ENCODE measurements around the gene PSTPIP2.
"Not testable (repeated sequence)": the region's sequence is repeated elsewhere in the genome, so short reads cannot be mapped to it uniquely, and the experiment has no call there.

The PSTPIP2 gene, protein sequence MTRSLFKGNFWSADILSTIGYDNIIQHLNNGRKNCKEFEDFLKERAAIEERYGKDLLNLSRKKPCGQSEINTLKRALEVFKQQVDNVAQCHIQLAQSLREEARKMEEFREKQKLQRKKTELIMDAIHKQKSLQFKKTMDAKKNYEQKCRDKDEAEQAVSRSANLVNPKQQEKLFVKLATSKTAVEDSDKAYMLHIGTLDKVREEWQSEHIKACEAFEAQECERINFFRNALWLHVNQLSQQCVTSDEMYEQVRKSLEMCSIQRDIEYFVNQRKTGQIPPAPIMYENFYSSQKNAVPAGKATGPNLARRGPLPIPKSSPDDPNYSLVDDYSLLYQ

GRCh38 chr18:46071653-46072375 lies at the start of gene PSTPIP2:
Gene PSTPIP2 (minus strand): TSS chr18:46072260. CDS start chr18:46072188, 72 bp downstream.
- DNase-seq, result peak; percentile 16 to 67 (median 65)

- no peak for DNase-seq
Observed at GRCh38 chr18:46113751-46114150, 41.7 kb upstream of the PSTPIP2 start.

GRCh38 chr18:46110406-46110805 lies 38.3 kb upstream of the PSTPIP2 start:
- DNase-seq, result no peak

DNA sequence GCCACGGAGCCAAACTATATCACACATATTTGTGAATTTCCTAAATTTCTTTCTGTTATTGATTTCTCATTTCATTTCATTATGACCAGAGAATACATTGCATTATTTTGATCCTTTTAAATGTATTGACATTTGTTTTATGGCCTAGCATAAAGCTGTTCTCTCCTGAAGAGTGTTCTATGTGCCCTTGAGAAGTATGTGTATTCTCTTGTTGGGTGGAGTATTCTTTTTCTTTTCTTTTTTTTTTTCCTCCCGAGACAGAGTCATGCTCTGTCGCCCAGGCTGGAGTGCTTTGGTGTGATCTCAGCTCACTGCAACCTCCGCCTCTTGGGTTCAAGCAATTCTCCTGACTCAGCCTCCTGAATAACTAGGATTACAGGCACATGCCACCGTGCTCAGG lies 37.3 kb upstream of the PSTPIP2 start:
- DNase-seq, result no peak

DNA sequence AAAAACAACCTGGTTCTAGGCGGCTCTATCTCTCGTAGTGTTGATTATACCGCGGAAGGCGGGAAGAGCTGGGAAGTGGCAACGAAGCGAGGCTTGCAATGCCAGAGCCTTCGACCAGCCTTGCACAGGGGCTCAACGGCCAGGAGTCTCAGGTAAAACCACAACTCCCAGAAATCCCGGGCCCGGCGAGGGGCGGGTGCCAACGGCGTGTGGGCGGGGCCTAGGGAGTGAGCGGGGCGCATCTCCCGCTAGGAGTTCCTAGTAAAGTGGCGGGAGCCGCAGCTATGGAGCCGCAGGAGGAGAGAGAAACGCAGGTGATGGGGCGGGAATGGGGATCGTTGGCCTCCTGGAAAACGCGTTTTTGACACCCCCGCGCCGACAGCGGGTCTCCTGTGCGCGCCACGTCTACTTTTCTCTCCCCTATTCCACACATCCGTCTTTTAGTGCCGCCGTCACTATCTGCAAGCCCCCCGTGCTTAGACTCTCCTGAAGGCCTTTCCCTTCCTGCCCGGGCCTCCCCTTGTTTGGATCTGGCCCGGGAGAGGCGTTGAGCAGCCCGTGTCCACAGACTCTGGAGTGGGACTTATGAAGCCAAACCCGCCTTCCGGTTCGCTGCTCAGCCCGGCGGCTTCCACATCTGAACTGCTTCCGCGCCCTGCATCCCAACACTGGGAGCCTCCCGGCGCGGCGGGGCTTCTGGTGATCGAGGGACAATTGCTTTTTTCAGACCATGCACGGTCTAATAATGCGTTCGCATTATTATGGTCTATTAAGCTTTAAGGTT lies 32.3 kb upstream of the PSTPIP2 start, which contains the start of gene HAUS1:
HAUS1 (plus strand) TSS at position 258 of the 784 bp plus-strand sequence; CDS start at position 285, 27 bp downstream.
- DNase-seq, result peak; percentile 93 to 98 (median 96)

GRCh38 chr18:46099463-46099862 lies 27.4 kb upstream of the PSTPIP2 start:
- DNase-seq, result no peak

DNA sequence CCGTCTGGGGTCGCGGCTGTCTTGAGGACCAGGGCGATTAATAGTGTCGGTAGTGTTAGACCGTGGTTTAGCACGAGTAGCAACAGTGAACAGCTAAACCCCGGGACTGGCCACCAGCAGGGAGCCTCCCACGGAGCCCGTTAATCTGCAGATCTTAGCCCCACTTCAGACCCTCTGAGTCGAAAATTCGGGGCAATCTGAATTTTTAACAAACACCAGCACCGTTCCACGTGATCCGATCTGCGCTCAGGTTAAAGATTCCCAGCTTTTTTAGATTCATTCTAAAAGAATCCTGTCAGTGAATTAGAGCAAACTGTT lies 26.5 kb upstream of the PSTPIP2 start:
- DNase-seq, result peak in 1 of 3 experiments; percentile 21

- DNase-seq, result peak; percentile 73 to 97 (median 97)
Observed at GRCh38 chr18:46097801-46098615, 25.9 kb upstream of the PSTPIP2 start, which contains the start of gene ATP5F1A. Gene ATP5F1A (minus strand): TSS chr18:46098296. CDS start chr18:46098231, 65 bp downstream.

DNA sequence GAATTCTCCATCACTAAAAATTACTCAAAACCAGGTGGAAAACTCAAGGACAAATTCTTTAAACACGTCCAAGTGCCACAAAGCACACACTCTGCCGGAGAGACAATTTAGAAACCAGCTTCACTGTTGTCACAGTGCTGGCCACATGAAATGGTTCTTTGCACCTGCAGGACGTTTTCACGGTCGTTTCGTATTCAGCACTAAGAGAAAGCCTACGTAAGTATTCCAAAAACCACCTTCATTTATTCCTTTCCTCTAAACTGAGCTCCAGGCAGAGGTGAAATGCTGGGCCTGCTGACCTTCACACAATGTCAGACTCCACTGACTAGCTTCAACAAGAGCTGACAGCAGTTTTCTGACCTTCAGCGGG lies 25.4 kb upstream of the PSTPIP2 start:
- DNase-seq, result no peak

- peak in 1 of 3 experiments; percentile 45 for DNase-seq
Observed at GRCh38 chr18:46096651-46097300, 24.7 kb upstream of the PSTPIP2 start.

- no peak for DNase-seq
Observed at GRCh38 chr18:46095532-46095931, 23.5 kb upstream of the PSTPIP2 start.

- DNase-seq, result not testable (repeated sequence)
Observed at GRCh38 chr18:46088501-46088900, 16.4 kb upstream of the PSTPIP2 start.

DNA sequence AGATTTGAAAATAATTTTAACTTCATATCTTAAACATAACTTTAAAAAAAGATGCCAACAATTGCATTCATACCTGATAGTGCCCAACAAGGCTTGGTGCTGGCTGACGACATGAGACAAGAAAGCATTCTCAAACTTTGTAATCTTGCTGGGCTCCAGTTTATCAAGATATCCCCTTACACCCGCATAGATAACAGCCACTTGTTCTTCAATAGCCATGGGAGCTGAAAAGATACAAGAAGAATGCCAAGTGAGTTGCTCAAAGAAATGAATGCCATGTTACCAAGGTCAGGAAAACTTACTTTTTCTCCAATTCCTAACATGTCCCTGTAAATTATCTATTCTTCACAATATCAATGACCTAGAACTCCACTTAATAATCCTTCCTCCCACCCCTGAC lies 12.4 kb upstream of the PSTPIP2 start:
- DNase-seq, result no peak

DNA sequence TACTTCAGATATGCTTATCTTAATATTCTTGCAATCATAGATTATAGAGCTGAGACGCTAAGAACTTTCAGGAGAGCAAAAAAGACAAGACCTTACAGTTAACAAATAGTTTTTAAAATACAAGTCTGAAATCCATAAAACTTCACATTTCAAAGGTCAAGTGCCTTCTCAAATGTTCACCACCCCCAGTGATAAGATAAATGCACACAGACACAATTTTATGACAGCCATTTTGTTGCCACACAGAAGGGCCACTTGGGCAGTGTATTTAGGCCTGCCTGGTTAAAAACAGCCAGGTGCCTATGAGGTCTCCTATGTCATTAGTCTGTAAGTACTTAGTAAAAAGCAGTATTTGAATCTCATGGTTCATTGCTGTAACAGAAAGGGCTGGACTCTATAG lies 8.1 kb upstream of the PSTPIP2 start:
- peak in 1 of 3 experiments; percentile 19 for DNase-seq

DNA sequence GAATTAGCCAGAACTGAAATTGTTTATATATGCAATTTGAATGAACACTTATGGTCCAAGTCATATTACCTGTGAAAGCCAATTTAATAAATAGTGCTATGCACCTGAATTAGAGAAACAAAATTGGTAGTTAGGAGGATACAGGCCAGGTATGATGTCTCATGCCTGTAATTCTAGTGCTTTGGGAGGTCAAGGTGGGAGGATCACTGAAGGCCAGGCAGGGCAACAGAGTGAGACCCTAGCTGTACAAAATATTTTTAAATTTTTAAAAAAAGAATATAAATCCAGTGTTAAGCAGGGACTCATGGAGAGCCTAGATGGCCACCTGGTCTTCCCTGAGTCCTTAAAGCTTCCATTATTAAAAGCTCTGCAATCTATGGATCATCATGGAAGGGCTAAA lies 7.3 kb upstream of the PSTPIP2 start:
- DNase-seq, result no peak

GRCh38 chr18:46073474-46074331 lies 1.6 kb upstream of the PSTPIP2 start:
- DNase-seq, result peak; percentile 55 to 87 (median 57)

DNA sequence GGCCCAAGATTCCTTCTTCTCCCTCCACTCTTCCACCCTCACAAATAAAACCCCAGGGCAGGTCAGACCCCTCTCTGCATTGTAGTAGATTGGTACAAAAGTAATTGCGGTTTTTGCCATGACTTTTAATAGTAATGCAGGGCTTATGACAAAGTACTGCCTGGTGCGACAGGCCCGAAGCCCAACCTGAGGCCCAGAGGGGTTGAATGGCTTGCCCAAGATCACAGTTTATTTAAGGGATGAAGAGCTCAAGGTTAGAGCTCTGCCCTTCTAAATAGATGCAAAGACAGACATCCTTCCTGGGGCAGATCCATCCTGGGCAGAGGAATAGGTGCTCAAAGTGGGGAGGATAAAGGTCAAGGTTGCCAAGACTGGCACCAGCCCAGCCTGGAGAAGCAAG lies 899 bp upstream of the PSTPIP2 start:
- DNase-seq, result no peak

DNA sequence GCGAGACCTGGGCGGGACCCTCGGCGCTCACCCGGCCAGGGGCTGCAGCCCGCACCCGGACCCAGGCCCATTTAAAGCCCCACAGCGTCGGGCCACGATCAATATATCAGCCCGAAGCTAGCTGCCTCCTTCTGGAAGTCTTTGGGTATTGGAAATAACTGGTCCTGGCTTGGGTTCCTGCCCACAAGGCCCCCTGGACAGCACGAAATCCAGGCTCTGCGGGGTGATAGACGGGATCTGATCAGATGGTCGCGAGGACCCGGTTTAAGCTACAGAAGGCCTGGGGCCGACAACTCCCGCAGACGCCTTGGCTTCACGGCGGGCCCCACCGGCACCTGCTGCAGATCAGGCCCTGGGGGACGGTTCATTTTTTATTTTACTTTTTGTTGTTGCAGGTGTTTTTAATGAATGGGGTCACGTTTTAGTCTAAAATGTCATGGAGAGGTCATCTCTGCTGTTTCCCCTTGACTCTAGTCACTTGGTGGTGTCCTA lies 362 bp upstream of the PSTPIP2 start:
- no peak for DNase-seq

- peak in 1 of 3 experiments; percentile 45 for DNase-seq
Observed at GRCh38 chr18:46070815-46071652, 1.0 kb downstream of the PSTPIP2 start.

- DNase-seq, result no peak
Observed at GRCh38 chr18:46070232-46070631, 1.8 kb downstream of the PSTPIP2 start.

All from NCI-H1417 (cell line).